Liver (tissue), 9 donors: ENCODE measurements around the gene TAPBPL. TPM values are rescaled to one million over a fixed set of nuclear protein-coding genes. Genes with fewer than 3 reads are reported as not detected.

Experiments used
- DNase-seq: peaks from one replicate; pipeline ENCODE4 v3.0.0-alpha.2; 2017; ENCODE audit warnings: low spot score
- H3K27ac ChIP-seq, 2 donors: one replicate each; pipeline ENCODE4 v1.7.0; 2013; ENCODE audit warnings: inconsistent platforms in 2 of 2, low read length in 2 of 2, control low read depth in 1 of 2, low read depth in 1 of 2, mild to moderate bottlenecking in 1 of 2
- H3K27me3 ChIP-seq, 4 donors: one replicate each; pipeline versions ENCODE4 v1.6.1 to v1.7.0; 2013; ENCODE audit warnings: low read length in 3 of 4, inconsistent platforms in 1 of 4, mild to moderate bottlenecking in 1 of 4, moderate library complexity in 1 of 4; ENCODE audit not compliant: control insufficient read depth in 4 of 4, insufficient read depth in 4 of 4
- H3K36me3 ChIP-seq, 4 donors: one replicate each; pipeline versions ENCODE4 v1.6.1 to v1.7.0; 2013; ENCODE audit warnings: low read length in 3 of 4, mild to moderate bottlenecking in 3 of 4, low read depth in 1 of 4, moderate library complexity in 1 of 4; ENCODE audit not compliant: control insufficient read depth in 4 of 4, insufficient read depth in 3 of 4
- H3K4me1 ChIP-seq, 4 donors: one replicate each; pipeline versions ENCODE4 v1.6.1 to v1.7.0; 2013; ENCODE audit warnings: low read length in 3 of 4, mild to moderate bottlenecking in 3 of 4, moderate library complexity in 1 of 4; ENCODE audit not compliant: control insufficient read depth in 4 of 4, insufficient read depth in 4 of 4
- H3K4me3 ChIP-seq, 3 donors: one replicate each; pipeline versions ENCODE4 v1.6.1 to v1.7.0; 2013; ENCODE audit warnings: low read length in 3 of 3, control low read depth in 1 of 3, low read depth in 1 of 3, mild to moderate bottlenecking in 1 of 3
- H3K9ac ChIP-seq, 2 donors: one replicate each; pipeline ENCODE4 v1.7.0; 2013; ENCODE audit warnings: low read length in 2 of 2, mild to moderate bottlenecking in 2 of 2, moderate library complexity in 2 of 2, control low read depth in 1 of 2, low read depth in 1 of 2
- H3K9me3 ChIP-seq, 4 donors: one replicate each; pipeline versions ENCODE4 v1.6.1 to v1.7.0; 2013; ENCODE audit warnings: low read length in 3 of 4; ENCODE audit not compliant: control insufficient read depth in 4 of 4
- ATF3 ChIP-seq: IDR thresholded peaks from 2 replicates; pipeline ENCODE4 v1.6.1; 2016; ENCODE audit warnings: antibody characterized with exemption
- CTCF ChIP-seq: fragments of 150-350 bp; IDR thresholded peaks from 2 replicates; pipeline ENCODE4 v1.5.1; 2017; ENCODE audit warnings: improper control_type of control experiment, low read depth, low read length; ENCODE audit not compliant: missing input control
- EGR1 ChIP-seq, 2 donors: IDR thresholded peaks; 2 replicates each; pipeline ENCODE4 v1.6.1; 2016 to 2018; ENCODE audit warnings: antibody characterized with exemption in 2 of 2, low read depth in 2 of 2
- FOXA1 ChIP-seq: IDR thresholded peaks from 2 replicates; pipeline ENCODE4 v1.6.1; 2016; ENCODE audit warnings: antibody characterized with exemption
- FOXA2 ChIP-seq: IDR thresholded peaks from 2 replicates; pipeline ENCODE4 v1.6.1; 2016; ENCODE audit warnings: antibody characterized with exemption
- GABPA ChIP-seq, 2 donors: IDR thresholded peaks in 1 of 2; conservative IDR thresholded peaks in 1 of 2; 2 replicates each; pipeline ENCODE4 v1.6.1; 2016; ENCODE audit warnings: antibody characterized with exemption in 2 of 2, mild to moderate bottlenecking in 1 of 2, moderate library complexity in 1 of 2
- HNF4A ChIP-seq, 2 donors: conservative IDR thresholded peaks; 2 replicates each; pipeline ENCODE4 v1.6.1; 2016; ENCODE audit warnings: antibody characterized with exemption in 2 of 2, mild to moderate bottlenecking in 2 of 2
- HNF4G ChIP-seq: IDR thresholded peaks from 2 replicates; pipeline ENCODE4 v1.6.1; 2016; ENCODE audit warnings: antibody characterized with exemption
- JUND ChIP-seq, 2 donors: IDR thresholded peaks; 2 replicates each; pipeline ENCODE4 v1.6.1; 2016; ENCODE audit warnings: antibody characterized with exemption in 2 of 2
- MAX ChIP-seq: IDR thresholded peaks from 2 replicates; pipeline ENCODE4 v1.6.1; 2016; ENCODE audit warnings: antibody characterized with exemption
- NR2F2 ChIP-seq: IDR thresholded peaks from 2 replicates; pipeline ENCODE4 v1.6.1; 2016; ENCODE audit warnings: antibody characterized with exemption
- RAD21 ChIP-seq, 2 donors: IDR thresholded peaks; 2 replicates each; pipeline ENCODE4 v1.6.1; 2016; ENCODE audit warnings: antibody characterized with exemption in 2 of 2, mild to moderate bottlenecking in 2 of 2
- REST ChIP-seq: IDR thresholded peaks from 2 replicates; pipeline ENCODE4 v1.6.1; 2016; ENCODE audit warnings: antibody characterized with exemption, mild to moderate bottlenecking
- RXRA ChIP-seq, 2 donors: IDR thresholded peaks; 2 replicates each; pipeline ENCODE4 v1.6.1; 2017 to 2018; ENCODE audit warnings: antibody characterized with exemption in 2 of 2, mild to moderate bottlenecking in 1 of 2
- SP1 ChIP-seq: IDR thresholded peaks from 2 replicates; pipeline ENCODE4 v1.6.1; 2018; ENCODE audit warnings: antibody characterized with exemption, mild to moderate bottlenecking
- TAF1 ChIP-seq: conservative IDR thresholded peaks from 2 replicates; pipeline ENCODE4 v1.6.1; 2016; ENCODE audit warnings: antibody characterized with exemption, mild to moderate bottlenecking
- YY1 ChIP-seq: IDR thresholded peaks from 2 replicates; pipeline ENCODE4 v1.6.1; 2016; ENCODE audit warnings: antibody characterized with exemption, mild to moderate bottlenecking
- WGBS: extraction: QIAGEN DNeasy Blood & Tissue Kit; methylation state at CpG from one replicate; pipeline ENCODE4 v1.1.7; 2013; 5-methylcytosine and 5-hydroxymethylcytosine counted together
- polyA plus RNA-seq, 2 donors: library from polyadenylated mRNA; stranded (reverse) in 1 of 2; unstranded in 1 of 2; fragments of 200-250 nt in 1 of 2; fragments of >200 nt in 1 of 2; fragmentation: Nextera tagmentation in 1 of 2; extraction: Ambion mirVana in 1 of 2; gene quantifications; one replicate each; pipeline versions ENCODE4 v1.2.1 to v1.2.3, GENCODE V29; 2013 to 2015
- total RNA-seq, 2 donors: library from RNA; depleted of rRNA; stranded (reverse); fragments of >200 nt; gene quantifications; one replicate each; pipeline ENCODE4 v1.2.3, GENCODE V29; 2014
- TF ChIP-seq, protein P1 (sequence below): IDR thresholded peaks from 2 replicates; pipeline ENCODE4 v1.6.1; 2016; ENCODE audit warnings: antibody characterized with exemption
- donor health status: healthy.
- donor health status: healthy.
- donor health status: healthy.
- donor health status: healthy.
- donor health status: healthy.

Gene TAPBPL
- total and polyA plus RNA-seq, 4 donors: 9.5 to 32.9 (median 19.0) TPM

GRCh38 chr12:6443361-6443983 is 8.4 kb upstream of the TAPBPL start:
- Histone ChIP-seq H3K27me3 (no peaks in the 10 kb centered on the region), H3K9me3 (no peaks in the 10 kb centered on the region), H3K4me3 (no peak overlapping the region), H3K4me1 (no peaks in the 10 kb centered on the region), H3K36me3 (peaks cover 3 to 11% (median 4%) of the 10 kb centered on the region in 4 donors), H3K27ac (no peak overlapping the region), H3K9ac (no peak overlapping the region)
- no peak for TF ChIP-seq YY1
- TF ChIP-seq NR2F2: no peak
- TF ChIP-seq RXRA (IDR thresholded peaks at IDR 0.05): no peak
- no peak for TF ChIP-seq FOXA1
- no peak for TF ChIP-seq CTCF
- TF ChIP-seq RAD21 (IDR thresholded peaks at IDR 0.05): no peak
- no peak for TF ChIP-seq HNF4A (conservative IDR thresholded peaks at IDR 0.05)
- no peak for TF ChIP-seq SP1
- TF ChIP-seq GABPA (IDR thresholded peaks at IDR 0.05 in 1 of 2, conservative IDR thresholded peaks at IDR 0.05 in 1 of 2): no peak
- no peak for TF ChIP-seq ATF3
- TF ChIP-seq, protein P1, sequence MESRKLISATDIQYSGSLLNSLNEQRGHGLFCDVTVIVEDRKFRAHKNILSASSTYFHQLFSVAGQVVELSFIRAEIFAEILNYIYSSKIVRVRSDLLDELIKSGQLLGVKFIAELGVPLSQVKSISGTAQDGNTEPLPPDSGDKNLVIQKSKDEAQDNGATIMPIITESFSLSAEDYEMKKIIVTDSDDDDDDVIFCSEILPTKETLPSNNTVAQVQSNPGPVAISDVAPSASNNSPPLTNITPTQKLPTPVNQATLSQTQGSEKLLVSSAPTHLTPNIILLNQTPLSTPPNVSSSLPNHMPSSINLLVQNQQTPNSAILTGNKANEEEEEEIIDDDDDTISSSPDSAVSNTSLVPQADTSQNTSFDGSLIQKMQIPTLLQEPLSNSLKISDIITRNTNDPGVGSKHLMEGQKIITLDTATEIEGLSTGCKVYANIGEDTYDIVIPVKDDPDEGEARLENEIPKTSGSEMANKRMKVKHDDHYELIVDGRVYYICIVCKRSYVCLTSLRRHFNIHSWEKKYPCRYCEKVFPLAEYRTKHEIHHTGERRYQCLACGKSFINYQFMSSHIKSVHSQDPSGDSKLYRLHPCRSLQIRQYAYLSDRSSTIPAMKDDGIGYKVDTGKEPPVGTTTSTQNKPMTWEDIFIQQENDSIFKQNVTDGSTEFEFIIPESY: no peak
- no peak for TF ChIP-seq JUND (IDR thresholded peaks at IDR 0.05)
- TF ChIP-seq FOXA2: no peak
- no peak for TF ChIP-seq TAF1
- DNase-seq: no peak
- 73% methylated on average over 9 of the region's 9 CpGs for WGBS

- Histone ChIP-seq H3K36me3 (peaks cover 3 to 11% (median 4%) of the 10 kb centered on the region in 4 donors), H3K9ac (no peak overlapping the region), H3K27ac (no peak overlapping the region), H3K9me3 (no peaks in the 10 kb centered on the region), H3K4me1 (no peaks in the 10 kb centered on the region), H3K27me3 (no peaks in the 10 kb centered on the region), H3K4me3 (no peak overlapping the region)
- TF ChIP-seq, protein P1: no peak
- no peak for TF ChIP-seq MAX
- TF ChIP-seq RXRA (IDR thresholded peaks at IDR 0.05): no peak
- TF ChIP-seq REST: no peak
- no peak for TF ChIP-seq HNF4G
- no peak for TF ChIP-seq JUND (IDR thresholded peaks at IDR 0.05)
- no peak for TF ChIP-seq NR2F2
- no peak for TF ChIP-seq FOXA2
- TF ChIP-seq ATF3: no peak
- no peak for TF ChIP-seq FOXA1
- no peak for TF ChIP-seq TAF1
- TF ChIP-seq RAD21 (IDR thresholded peaks at IDR 0.05): no peak
- no peak for TF ChIP-seq GABPA (IDR thresholded peaks at IDR 0.05 in 1 of 2, conservative IDR thresholded peaks at IDR 0.05 in 1 of 2)
- no peak for TF ChIP-seq CTCF
- TF ChIP-seq EGR1 (IDR thresholded peaks at IDR 0.05; ENCODE audit: low read depth in 2 of 2): no peak
- DNase-seq: no peak
- WGBS: 89% methylated on average over 4 of the region's 4 CpGs
These were observed 7.8 kb upstream of the TAPBPL start for GRCh38 chr12:6444031-6444430.
